AG08395 (cell line): Measurements from ENCODE around the gene TSC2.
A peak's percentile ranks its signal among the peaks of the same experiment; 100 is the strongest.

Experiments
- DNase-seq: peaks from one replicate; pipeline ENCODE4 v3.0.0; 2012; ENCODE audit warnings: mixed read lengths, low spot score

TSC2 gene

DNA sequence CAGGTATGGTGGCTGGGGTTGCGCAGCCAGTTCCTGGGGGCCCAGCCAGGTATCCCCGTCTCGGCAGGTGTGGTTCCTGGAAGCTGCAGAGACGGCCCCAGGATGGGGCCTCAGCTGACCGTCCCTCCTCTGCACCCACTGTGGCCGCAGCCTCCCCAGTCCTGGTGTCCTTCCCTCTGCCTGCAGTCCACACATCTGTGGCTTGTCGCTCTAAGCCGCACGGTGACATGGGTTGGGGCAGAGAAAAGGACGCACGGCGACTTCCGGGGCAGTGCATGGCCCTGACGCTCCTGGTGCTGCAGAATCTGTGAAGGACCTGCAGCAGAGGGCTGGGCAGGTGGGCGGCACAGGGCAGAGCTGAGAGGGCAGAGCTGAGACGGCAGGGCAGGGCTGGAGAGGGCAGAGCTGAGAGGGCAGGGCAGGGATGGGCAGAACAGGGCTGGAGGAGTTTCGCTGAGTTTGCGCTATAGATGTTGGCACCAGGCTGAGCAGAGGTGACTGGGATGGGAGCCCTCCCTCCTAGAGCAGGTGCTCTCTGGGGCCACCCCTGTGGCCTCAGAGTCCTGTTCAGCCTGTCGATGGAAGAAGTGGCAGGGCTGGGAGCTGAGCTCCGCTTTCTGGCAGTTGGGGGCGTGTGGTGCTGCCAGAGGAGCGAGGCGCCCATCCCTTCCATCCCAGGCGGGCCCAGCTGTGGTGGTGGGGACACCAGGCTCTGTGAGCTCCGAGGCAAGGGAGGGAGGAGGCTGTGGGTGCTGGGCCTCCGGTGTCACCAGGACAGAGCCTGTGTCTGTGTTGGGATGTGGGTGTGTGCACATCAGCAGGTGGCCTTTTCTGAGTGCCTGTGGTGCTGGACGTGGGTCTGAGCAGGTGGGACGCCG lies 23.0 kb downstream of the TSC2 start:
- no peak for DNase-seq

DNA sequence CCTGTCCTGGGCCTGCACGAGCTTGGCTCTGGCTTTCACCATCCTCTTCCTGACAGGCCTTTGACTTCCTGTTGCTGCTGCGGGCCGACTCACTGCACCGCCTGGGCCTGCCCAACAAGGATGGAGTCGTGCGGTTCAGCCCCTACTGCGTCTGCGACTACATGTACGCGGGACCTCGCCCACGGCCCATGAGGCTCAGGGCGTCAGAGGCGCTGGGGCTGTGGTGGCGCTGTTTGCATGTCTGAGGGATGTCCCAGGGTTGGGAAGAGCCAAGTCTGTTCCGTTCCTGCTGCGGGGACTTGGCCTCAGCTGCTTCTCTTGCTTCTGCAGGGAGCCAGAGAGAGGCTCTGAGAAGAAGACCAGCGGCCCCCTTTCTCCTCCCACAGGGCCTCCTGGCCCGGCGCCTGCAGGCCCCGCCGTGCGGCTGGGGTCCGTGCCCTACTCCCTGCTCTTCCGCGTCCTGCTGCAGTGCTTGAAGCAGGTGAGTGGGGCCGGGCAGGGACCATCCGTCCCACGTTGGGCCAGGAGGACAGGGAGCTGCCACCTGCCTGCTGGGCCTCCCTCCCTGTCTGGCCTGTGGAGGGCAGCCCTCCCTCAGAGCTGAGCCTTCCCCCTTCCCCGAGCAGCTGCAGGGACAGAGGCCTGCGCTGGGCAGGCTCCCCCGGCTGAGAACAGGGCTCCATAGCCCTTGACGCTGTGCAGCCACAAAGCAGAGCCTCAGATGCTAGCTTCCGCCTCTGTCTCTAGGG lies 23.8 kb downstream of the TSC2 start:
- DNase-seq, result no peak

DNA sequence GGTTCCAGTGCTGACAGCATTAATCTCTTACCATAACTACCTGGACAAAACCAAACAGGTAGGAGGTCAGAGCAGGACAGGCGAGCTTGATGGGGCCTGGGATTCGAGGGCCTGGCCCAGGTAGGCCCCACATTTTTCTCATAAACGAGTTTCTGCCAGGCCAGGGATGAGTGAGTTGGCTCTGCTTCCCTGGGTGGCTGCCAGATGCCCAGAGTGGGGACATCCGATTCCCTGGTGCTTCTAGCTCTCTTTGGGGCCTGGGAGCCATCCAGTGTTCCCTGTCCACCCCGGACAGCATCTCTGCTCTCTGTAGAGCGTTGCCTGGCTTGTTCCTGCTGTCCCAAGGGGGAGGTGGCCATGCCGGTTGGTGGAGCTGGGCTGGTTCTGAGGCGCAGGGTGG lies 25.1 kb downstream of the TSC2 start:
- DNase-seq, result no peak

DNA sequence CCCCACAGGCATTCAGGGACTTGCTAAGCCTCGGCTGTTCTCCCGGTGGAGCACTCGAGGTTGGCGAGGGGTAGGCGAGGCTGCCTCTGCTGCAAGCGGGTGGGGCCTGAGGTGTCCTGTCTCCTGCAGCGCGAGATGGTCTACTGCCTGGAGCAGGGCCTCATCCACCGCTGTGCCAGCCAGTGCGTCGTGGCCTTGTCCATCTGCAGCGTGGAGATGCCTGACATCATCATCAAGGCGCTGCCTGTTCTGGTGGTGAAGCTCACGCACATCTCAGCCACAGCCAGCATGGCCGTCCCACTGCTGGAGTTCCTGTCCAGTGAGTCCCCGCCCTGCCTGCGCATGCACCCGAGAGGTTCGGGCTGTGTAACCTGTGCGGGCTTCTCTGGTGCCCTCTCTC lies 26.3 kb downstream of the TSC2 start:
- no peak for DNase-seq

DNA sequence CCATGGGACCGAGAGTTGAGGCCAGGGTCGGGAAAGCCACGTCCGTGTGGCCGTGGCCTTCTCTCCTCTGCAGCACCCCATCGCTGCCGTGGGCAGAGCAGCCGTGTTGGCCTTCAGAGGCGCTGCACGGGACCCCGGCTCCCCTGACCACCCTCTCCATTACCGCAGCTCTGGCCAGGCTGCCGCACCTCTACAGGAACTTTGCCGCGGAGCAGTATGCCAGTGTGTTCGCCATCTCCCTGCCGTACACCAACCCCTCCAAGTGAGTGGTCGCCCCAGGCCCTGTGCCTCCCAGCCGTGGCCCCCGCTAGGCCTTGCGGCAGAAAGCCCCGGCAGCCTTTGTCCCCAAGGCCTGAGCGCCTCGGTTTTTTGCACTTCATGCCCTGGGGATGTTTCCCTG lies 27.8 kb downstream of the TSC2 start:
- no peak for DNase-seq

DNA sequence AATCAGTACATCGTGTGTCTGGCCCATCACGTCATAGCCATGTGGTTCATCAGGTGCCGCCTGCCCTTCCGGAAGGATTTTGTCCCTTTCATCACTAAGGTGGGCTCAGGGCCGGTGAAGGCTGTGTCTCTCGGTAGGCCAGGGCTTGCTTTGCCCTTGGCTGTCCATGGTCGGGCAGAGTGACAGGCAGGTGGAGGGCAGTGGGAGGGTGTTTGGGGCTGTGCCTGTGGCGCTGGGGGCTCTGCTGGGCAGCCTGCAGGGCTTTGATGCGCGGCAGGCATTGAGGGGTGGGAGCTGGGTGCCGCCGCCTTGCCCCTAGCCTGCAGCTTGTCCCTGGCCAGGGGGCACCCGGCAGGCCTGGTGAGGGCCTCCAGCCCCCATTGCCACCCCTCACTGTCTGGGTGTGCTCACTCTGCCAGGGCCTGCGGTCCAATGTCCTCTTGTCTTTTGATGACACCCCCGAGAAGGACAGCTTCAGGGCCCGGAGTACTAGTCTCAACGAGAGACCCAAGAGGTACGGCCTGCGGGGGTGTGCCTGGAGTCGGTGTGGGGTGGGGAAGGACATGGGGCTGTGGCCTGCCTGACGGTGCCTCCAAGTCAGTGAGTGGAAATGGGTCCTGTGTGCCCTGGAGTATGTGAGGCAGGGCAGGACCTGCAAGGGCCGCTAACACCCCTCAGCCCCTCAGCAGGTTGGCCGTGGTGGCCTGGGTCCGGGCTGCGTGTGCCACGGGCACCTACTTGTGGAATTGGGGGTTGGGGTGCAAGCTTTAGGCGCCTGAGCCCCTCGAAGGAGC lies 28.5 kb downstream of the TSC2 start:
- DNase-seq, result no peak

DNA sequence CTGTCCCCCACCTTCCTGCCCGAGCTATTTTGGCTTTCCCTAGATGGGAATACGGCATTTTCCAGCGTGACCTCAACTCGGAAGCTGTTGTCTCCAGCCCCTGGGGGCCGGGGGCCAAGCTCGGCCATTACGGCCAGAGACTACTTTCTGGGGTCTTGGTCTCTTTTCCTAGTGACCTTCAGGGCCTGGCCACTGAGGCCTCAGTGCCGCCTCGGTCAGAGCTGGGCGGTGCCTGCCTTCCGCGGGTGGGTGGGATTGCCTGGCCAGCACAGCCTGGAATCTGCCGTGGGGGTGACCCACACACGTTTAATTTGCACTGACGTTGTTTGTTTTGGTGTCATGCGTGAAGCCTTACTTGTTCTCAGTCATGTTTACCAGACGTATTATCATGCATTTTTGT lies 29.2 kb downstream of the TSC2 start:
- no peak for DNase-seq

DNA sequence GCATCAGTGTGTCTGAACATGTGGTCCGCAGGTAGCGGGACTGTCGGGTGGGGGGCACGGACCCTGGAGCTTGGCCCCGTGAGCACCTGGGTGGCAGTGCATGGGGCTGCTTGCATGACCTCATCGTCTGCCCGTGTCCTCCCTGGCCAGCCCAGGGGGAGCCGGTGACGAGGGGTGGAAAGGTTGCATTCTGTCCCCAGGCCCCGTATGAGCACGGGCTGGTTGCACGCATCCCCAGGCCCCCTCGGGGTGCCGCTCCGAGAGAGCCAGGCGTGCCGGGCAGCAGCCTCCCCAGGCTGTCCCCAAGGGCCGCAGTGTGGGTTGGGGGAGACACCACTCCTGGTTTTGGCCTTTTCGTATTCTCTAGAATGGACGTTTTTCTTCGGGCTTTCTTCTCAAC lies 29.9 kb downstream of the TSC2 start:
- no peak for DNase-seq

DNA sequence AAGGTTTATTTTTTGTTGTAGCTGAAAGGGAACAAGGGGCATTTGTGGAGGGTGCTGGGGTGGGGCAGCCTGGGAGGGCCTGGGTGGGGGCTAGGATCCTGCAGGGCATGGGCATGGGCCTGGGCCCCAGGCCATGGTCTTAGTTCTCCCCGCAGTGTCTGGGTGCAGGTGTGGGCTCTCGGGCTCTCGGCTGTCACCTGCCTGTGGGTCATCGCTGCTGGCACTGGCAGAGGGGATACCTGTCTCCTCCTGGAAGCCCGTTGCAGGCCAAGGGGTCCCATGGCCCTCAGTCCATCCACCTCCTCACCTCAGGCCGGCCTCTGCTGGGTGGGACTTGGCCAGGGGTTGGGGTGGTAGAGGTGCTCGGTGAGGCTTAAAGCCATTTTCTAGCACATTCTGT lies 30.3 kb downstream of the TSC2 start:
- no peak for DNase-seq

DNA sequence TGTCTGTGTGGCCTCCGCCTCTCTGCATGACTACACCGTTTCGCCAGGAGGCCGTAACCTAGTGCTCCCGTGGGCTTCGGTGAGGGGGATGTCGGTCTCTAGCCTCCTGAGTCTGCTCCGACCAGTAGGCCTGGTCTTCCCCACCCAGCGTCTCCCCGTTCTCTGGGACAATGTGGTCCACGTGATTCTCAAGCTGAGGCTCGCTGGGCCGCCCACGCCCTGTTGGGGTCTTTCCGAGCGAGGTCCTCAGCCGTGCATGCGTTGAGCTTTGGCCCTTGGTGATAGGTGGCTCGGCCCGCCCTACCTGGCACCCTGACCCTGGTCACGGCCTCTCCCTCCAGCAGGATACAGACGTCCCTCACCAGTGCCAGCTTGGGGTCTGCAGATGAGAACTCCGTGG lies 30.9 kb downstream of the TSC2 start:
- no peak for DNase-seq

DNA sequence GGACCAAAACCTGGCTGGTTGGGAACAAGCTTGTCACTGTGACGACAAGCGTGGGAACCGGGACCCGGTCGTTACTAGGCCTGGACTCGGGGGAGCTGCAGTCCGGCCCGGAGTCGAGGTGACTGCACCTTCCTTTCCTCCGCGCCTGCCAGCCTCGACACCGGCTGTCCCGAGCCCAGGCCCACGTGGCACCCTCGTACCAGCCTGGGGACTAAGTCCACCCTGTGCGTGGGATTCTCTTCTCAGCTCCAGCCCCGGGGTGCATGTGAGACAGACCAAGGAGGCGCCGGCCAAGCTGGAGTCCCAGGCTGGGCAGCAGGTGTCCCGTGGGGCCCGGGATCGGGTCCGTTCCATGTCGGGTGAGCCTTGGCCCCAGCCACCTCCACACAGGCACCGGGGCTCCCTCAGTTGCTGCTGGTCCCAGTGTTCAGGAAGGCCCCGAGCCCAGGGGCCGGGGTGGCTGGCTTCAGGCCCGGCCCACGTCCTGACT lies 31.6 kb downstream of the TSC2 start:
- DNase-seq, result no peak

DNA sequence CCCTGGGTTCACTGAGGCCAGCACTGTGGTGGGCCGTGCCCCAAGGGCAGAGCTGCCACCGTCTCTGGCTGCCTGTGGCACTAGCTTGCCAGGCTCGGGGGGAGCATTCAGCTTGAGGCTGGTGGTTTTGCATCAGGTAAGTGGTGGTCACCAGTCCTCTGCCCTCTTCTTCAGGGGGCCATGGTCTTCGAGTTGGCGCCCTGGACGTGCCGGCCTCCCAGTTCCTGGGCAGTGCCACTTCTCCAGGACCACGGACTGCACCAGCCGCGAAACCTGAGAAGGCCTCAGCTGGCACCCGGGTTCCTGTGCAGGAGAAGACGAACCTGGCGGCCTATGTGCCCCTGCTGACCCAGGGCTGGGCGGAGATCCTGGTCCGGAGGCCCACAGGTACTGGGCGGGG lies 32.2 kb downstream of the TSC2 start:
- DNase-seq, result no peak

DNA sequence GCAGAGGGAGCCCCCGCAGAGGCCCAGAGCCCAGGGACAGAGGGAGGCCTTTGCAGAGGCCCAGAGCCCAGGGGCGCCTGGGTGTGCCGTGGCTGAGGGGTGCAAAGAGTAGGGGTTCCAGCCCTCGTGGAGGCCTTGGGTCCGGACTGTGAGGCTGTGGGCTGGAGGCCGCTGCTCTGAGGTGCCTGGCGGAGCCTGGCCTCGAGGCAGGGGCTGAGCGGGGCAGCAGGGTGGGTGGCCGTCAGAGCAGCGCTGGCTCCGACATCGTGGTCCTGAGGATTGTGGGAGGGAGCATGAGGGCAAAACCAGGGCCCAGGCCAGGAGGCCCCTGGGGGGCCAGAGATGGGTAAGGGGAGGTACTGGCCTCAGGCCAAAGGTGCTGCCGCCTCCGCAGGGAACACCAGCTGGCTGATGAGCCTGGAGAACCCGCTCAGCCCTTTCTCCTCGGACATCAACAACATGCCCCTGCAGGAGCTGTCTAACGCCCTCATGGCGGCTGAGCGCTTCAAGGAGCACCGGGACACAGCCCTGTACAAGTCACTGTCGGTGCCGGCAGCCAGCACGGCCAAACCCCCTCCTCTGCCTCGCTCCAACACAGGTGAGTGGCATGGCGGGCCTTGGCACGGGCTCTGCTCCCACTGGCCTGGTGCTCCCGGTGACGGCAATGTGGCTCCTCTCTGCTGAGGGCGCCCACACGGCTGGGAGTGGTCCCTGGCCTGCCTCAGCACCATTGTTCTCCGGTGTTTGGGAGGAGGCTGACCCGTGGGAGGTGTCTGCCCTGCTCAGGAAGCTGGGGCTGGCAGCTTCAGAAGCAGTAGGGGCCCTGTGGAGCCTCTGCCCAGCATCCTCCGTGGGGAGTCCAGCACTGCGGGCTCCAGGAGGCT lies 33.7 kb downstream of the TSC2 start:
- DNase-seq, result no peak

DNA sequence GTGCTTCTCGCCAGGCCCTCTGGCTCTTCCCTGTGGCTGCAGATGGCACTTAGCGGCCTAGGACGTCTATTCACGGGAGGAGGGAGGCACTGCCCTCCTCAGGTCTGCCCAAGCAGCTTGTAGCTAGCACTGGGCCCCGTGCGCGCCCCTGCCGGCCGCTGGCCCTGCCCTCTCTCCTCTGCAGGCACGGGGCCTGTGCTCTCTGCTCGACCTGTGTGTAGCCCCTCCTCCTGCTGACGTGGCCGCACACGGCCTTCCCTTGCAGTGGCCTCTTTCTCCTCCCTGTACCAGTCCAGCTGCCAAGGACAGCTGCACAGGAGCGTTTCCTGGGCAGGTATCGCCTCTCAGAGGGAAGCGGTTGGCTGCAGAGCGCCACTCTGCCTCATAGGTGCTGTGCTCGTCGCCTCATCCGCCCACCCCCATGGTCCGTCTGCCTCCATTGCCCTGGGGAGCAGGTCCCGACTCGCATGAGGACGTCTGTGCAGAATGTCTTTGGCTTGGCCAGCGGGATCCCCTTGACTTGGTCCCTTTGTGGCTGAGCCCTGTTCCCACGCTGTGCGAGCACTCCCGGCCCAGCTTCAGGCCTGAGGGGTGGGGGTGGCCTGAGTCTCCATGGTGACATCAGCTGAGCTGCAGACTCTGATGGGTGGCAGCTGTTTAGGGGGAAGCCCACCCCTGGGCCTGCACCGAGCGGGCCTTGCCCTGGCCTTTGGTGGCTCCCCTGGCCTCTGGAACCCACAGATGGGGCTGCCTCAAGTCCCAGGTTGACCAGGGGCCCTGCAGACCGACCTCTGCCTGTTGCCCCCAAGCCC lies 34.6 kb downstream of the TSC2 start:
- no peak for DNase-seq

DNA sequence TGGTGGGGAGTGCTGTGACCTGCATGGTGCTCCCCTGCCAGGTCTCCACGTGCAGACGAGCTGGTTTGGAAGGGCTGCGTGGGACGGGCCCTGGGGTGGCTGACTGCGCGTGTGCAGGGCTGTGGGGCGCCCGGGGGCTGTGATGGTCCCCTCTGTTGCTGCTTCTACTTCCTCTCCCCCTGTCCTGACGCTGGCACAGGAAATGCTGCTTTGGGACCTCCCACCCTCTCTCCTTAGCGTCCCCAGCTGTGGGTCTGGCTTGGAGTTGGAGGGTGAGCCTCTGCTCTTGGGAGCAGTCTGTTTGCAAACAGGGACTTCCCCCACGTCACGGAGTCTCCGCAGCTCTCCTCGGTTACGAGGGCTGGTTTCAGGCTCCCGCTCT lies 35.2 kb downstream of the TSC2 start:
- DNase-seq, result no peak

DNA sequence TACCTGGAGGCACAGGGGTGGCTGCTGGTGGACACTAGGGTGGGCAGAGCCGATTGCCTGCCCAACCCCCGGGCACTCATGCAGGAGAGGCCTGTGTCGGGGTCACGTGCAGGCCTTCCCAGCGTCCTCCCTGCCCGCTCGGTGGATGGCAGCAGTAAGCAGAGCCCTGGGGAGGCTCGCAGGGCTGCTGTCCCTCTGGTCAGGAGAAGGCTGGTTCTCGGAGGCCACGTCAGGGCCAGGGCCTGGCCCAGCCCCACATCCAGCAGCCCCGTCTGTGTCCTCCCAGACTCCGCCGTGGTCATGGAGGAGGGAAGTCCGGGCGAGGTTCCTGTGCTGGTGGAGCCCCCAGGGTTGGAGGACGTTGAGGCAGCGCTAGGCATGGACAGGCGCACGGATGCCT lies 35.6 kb downstream of the TSC2 start:
- DNase-seq, result no peak

DNA sequence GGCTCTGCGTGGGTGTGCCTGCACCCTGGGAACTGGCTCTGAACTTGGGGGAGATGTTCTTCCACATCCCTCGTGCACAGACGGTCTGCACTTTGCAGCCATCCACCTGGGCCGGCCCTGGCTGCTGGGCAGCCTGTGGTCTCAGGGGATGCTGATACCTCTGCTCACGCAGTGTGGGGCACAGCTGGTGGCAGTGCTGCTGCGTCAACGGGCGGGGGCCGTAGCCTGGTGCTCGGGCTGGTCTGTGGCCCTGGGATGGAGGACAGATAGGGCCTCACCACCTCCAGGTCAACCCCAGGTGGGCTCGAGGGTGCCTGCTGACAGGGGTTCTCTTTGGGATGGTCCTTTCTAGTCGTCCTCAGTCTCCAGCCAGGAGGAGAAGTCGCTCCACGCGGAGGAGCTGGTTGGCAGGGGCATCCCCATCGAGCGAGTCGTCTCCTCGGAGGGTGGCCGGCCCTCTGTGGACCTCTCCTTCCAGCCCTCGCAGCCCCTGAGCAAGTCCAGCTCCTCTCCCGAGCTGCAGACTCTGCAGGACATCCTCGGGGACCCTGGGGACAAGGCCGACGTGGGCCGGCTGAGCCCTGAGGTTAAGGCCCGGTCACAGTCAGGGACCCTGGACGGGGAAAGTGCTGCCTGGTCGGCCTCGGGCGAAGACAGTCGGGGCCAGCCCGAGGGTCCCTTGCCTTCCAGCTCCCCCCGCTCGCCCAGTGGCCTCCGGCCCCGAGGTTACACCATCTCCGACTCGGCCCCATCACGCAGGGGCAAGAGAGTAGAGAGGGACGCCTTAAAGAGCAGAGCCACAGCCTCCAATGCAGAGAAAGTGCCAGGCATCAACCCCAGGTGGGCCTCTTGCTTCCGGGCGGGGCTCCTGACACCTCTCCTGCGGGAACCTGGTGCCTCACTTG lies 36.3 kb downstream of the TSC2 start:
- DNase-seq, result no peak

DNA sequence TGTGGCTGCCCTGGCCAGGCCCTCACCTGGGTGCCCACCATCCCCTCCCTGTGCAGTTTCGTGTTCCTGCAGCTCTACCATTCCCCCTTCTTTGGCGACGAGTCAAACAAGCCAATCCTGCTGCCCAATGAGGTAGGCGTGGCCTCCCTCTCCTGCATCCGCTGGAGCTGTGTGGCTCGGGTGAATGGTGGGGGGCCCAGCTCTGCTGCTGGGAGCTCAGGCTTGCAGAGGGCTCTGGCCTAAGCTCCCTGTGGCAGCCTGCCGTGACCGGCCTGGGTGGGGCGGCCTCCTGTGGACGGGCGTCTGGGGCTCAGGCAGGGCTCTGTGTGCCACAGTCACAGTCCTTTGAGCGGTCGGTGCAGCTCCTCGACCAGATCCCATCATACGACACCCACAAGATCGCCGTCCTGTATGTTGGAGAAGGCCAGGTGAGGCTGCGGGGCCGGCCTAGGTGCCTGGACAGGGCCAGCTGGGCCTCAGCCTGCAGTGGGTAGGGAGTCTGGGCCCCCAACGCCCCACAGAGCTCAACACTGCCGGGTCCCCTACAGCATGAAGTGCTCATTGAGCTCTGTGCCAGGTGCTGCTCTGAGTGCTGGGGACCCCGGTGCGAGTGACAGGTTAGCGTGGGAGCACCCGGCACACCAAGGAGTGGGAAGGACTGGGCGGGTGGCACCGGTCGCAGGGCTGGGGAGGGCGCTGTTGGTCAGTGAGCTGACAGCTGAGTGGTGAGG lies 37.3 kb downstream of the TSC2 start:
- DNase-seq, result no peak

DNA sequence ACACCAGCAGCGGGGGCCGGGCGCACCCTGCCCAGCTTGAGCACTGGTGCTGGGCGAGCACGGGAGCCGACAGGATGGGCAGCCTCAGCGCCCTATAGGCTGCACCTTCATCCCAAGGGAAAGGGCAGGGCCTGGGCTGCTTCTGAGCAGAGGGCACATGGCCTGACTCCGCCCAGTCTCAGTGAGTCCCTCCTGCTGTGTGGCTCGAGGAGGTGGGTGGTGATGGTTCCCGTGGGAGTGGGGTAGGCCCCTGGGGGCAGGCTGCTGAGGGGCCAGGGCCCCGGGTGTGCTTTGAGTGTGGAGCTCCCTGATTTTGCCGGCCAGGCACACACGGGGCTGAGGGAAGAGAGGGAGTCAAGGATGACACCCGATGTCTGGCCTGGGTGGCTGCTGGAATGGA lies 37.9 kb downstream of the TSC2 start:
- peak; percentile 49 for DNase-seq
